Lower lobe of right lung (tissue), 2 donors: ENCODE measurements around the gene MEPCE. TPM values are rescaled to one million over a fixed set of nuclear protein-coding genes. Genes with fewer than 3 reads are reported as not detected.
A peak's percentile ranks its signal among the peaks of the same experiment; 100 is the strongest.

Experiments
- ATAC-seq, 2 donors: fragments of 200-7000 bp; cut with Tn5 transposase; one replicate each; pipeline ENCODE4 v1.9.1; 2020 to 2022; ENCODE audit warnings: mild to moderate bottlenecking in 2 of 2, moderate library complexity in 2 of 2
- DNase-seq: peaks from one replicate; pipeline ENCODE4 v3.0.0-alpha.2; 2020
- H3K27ac ChIP-seq: fragments of 200-600 bp; one replicate; pipeline ENCODE4 v1.8.0; 2022
- H3K27me3 ChIP-seq: fragments of 200-600 bp; one replicate; pipeline ENCODE4 v1.8.0; 2022; ENCODE audit warnings: low read depth
- H3K36me3 ChIP-seq: fragments of 200-600 bp; one replicate; pipeline ENCODE4 v1.8.0; 2022; ENCODE audit warnings: mild to moderate bottlenecking
- H3K4me1 ChIP-seq: fragments of 200-600 bp; one replicate; pipeline ENCODE4 v1.8.0; 2022
- H3K4me3 ChIP-seq: fragments of 200-600 bp; one replicate; pipeline ENCODE4 v1.8.0; 2022; ENCODE audit warnings: mild to moderate bottlenecking
- H3K9me3 ChIP-seq: fragments of 200-600 bp; one replicate; pipeline ENCODE4 v1.8.0; 2022
- CTCF ChIP-seq: fragments of 200-600 bp; IDR thresholded peaks from one replicate; pipeline ENCODE4 v1.8.0; 2022; ENCODE audit warnings: antibody characterized with exemption, mild to moderate bottlenecking
- intact Hi-C: fragments of 100-400 bp; cut with DNase I; formaldehyde crosslinking; loops from one replicate; pipeline ENCODE4 v1.11.0; 2022
- total RNA-seq: library from RNA; stranded (reverse); fragmentation: NEBNext Ultra II Directional; extraction: Animal tissue kit (Norgen Biotek cat#: 25700); gene quantifications from one replicate; pipeline ENCODE4 v1.2.1, GENCODE V29; 2021
- donor health status: DM: no; HTN: yes; CAD: no; lungs with severe emphysema.

MEPCE gene
- total RNA-seq, 1 donor from 2014 or later = 36.3 TPM

GRCh38 chr7:100465702-100466311 is 36.2 kb downstream of the MEPCE start:
- Histone ChIP-seq H3K27ac (peak overlapping the region; percentile 31), H3K36me3 (peaks cover 42% of the 10 kb centered on the region)
- intact Hi-C loops = no loop called here

GRCh38 chr7:100466653-100467605 is 37.3 kb downstream of the MEPCE start:
- DNase-seq (no peak), ATAC-seq (no peak)
- no peaks in the 10 kb centered on the region for H3K27me3 ChIP-seq
- intact Hi-C loops = no loop called here
- no peak overlapping the region for H3K27ac ChIP-seq
- no peak for TF ChIP-seq CTCF
- H3K4me1 ChIP-seq = peaks cover 23% of the 10 kb centered on the region
- H3K9me3 ChIP-seq = no peaks in the 10 kb centered on the region
- H3K36me3 ChIP-seq = peaks cover 47% of the 10 kb centered on the region
- H3K4me3 ChIP-seq = no peak overlapping the region

More at GRCh38 chr7:100465702-100466311, 36.2 kb downstream of the MEPCE start:
- ATAC-seq (peak; percentile 85 to 86), DNase-seq (peak; percentile 80)
- Histone ChIP-seq H3K4me1 (peaks cover 23% of the 10 kb centered on the region), H3K9me3 (no peaks in the 10 kb centered on the region), H3K27me3 (no peaks in the 10 kb centered on the region), H3K4me3 (no peak overlapping the region)
- TF ChIP-seq CTCF = peak; percentile 75

- intact Hi-C loops = no loop called here
- peaks cover 47% of the 10 kb centered on the region for H3K36me3 ChIP-seq
- TF ChIP-seq CTCF = no peak
Observed at GRCh38 chr7:100467638-100468373, 38.2 kb downstream of the MEPCE start.

GRCh38 chr7:100469227-100470044 is 39.8 kb downstream of the MEPCE start:
- peak; percentile 94 for TF ChIP-seq CTCF
- H3K36me3 ChIP-seq = peaks cover 57% of the 10 kb centered on the region
- ATAC-seq = peak; percentile 81 to 88
- H3K27ac ChIP-seq = no peak overlapping the region
- H3K4me3 ChIP-seq = no peak overlapping the region
- H3K9me3 ChIP-seq = no peaks in the 10 kb centered on the region
- DNase-seq = peak; percentile 91
- intact Hi-C loops = no loop called here
- peaks cover 38% of the 10 kb centered on the region for H3K4me1 ChIP-seq
- no peaks in the 10 kb centered on the region for H3K27me3 ChIP-seq

More at GRCh38 chr7:100467638-100468373, 38.2 kb downstream of the MEPCE start:
- H3K9me3 ChIP-seq = no peaks in the 10 kb centered on the region
- H3K4me3 ChIP-seq = no peak overlapping the region
- DNase-seq (no peak), ATAC-seq (no peak)
- H3K4me1 ChIP-seq = peaks cover 28% of the 10 kb centered on the region
- no peak overlapping the region for H3K27ac ChIP-seq
- no peaks in the 10 kb centered on the region for H3K27me3 ChIP-seq

- H3K9me3 ChIP-seq = no peaks in the 10 kb centered on the region
- no peak for DNase-seq
- peaks cover 61% of the 10 kb centered on the region for H3K36me3 ChIP-seq
- H3K4me1 ChIP-seq = peaks cover 39% of the 10 kb centered on the region
- no peak overlapping the region for H3K4me3 ChIP-seq
- no peak for TF ChIP-seq CTCF
- H3K27ac ChIP-seq = no peak overlapping the region
- ATAC-seq = no peak
- intact Hi-C loops = no loop called here
- no peaks in the 10 kb centered on the region for H3K27me3 ChIP-seq
Observed at GRCh38 chr7:100471021-100471420, 41.4 kb downstream of the MEPCE start.
